GM23248 (cell line): ENCODE results near the gene SLIT3.
"Not testable (repeated sequence)": the region's sequence is repeated elsewhere in the genome, so short reads cannot be mapped to it uniquely, and the experiment has no call there.

ENCODE experiments used
- EZH2 ChIP-seq: fragments of 200-600 bp; sonication (generic); IDR thresholded peaks from 2 replicates; pipeline ENCODE4 v1.6.1; 2018; ENCODE audit warnings: antibody characterized with exemption, mild to moderate bottlenecking; ENCODE audit not compliant: insufficient read depth, poor library complexity, severe bottlenecking
- EZH2phosphoT487 ChIP-seq: fragments of 200-600 bp; sonication (generic); IDR thresholded peaks from 2 replicates; pipeline ENCODE4 v1.6.1; 2018; ENCODE audit warnings: antibody characterized with exemption, moderate library complexity, mild to moderate bottlenecking, low read depth; ENCODE audit not compliant: insufficient read depth

GRCh38 chr5:168638846-168639245, 662.1 kb downstream of the SLIT3 start:
- not testable (repeated sequence) for TF ChIP-seq EZH2, EZH2phosphoT487
